Measurements from ENCODE around the gene HDLBP. TPM values are rescaled to one million over a fixed set of nuclear protein-coding genes. Genes with fewer than 3 reads are reported as not detected.

HDLBP gene
- total RNA-seq, 1 donor from 2014 or later: 270 TPM

GRCh38 chr2:241207641-241208040 is 107.8 kb downstream of the HDLBP start:
- H3K9me3 Mint-ChIP-seq: no peaks in the 10 kb centered on the region
- no peak for DNase-seq (ENCODE audit: low spot score)
- H3K27me3 Mint-ChIP-seq (ENCODE audit: insufficient read depth): peaks cover 2% of the 10 kb centered on the region
- no peaks in the 10 kb centered on the region for H3K36me3 Mint-ChIP-seq (ENCODE audit: low read depth)
- H3K4me3 Mint-ChIP-seq: no peak overlapping the region
- no peak overlapping the region for H3K27ac Mint-ChIP-seq
- intact Hi-C loops (cut with micrococcal nuclease): no loop called here
- H3K4me1 Mint-ChIP-seq (ENCODE audit: low read depth): no peaks in the 10 kb centered on the region

- no peak for DNase-seq (ENCODE audit: low spot score)
- Mint-ChIP-seq H3K36me3 (ENCODE audit: low read depth) (no peaks in the 10 kb centered on the region), H3K27me3 (ENCODE audit: insufficient read depth) (no peaks in the 10 kb centered on the region), H3K4me1 (ENCODE audit: low read depth) (no peaks in the 10 kb centered on the region), H3K4me3 (no peak overlapping the region), H3K9me3 (no peaks in the 10 kb centered on the region), H3K27ac (no peak overlapping the region)
- intact Hi-C loops (cut with micrococcal nuclease): no loop called here
These were observed 108.3 kb downstream of the HDLBP start for GRCh38 chr2:241207151-241207550.

GRCh38 chr2:241205086-241205485 is 110.4 kb downstream of the HDLBP start:
- Mint-ChIP-seq H3K9me3 (no peaks in the 10 kb centered on the region), H3K4me3 (no peak overlapping the region), H3K36me3 (ENCODE audit: low read depth) (no peaks in the 10 kb centered on the region), H3K4me1 (ENCODE audit: low read depth) (no peaks in the 10 kb centered on the region), H3K27me3 (ENCODE audit: insufficient read depth) (no peaks in the 10 kb centered on the region), H3K27ac (no peak overlapping the region)
- intact Hi-C loops (cut with micrococcal nuclease): no loop called here
- DNase-seq (ENCODE audit: low spot score): no peak

- no peaks in the 10 kb centered on the region for H3K36me3 Mint-ChIP-seq (ENCODE audit: low read depth)
- H3K4me3 Mint-ChIP-seq: no peak overlapping the region
- no peaks in the 10 kb centered on the region for H3K9me3 Mint-ChIP-seq
- H3K27ac Mint-ChIP-seq: no peak overlapping the region
- no peaks in the 10 kb centered on the region for H3K4me1 Mint-ChIP-seq (ENCODE audit: low read depth)
- intact Hi-C loops (cut with micrococcal nuclease): no loop called here
- no peak for DNase-seq (ENCODE audit: low spot score)
- no peaks in the 10 kb centered on the region for H3K27me3 Mint-ChIP-seq (ENCODE audit: insufficient read depth)
These were observed 111.0 kb downstream of the HDLBP start for GRCh38 chr2:241204490-241204889.

- H3K36me3 Mint-ChIP-seq (ENCODE audit: low read depth): no peaks in the 10 kb centered on the region
- H3K4me3 Mint-ChIP-seq: no peak overlapping the region
- no peak for DNase-seq (ENCODE audit: low spot score)
- no peaks in the 10 kb centered on the region for H3K4me1 Mint-ChIP-seq (ENCODE audit: low read depth)
- no peaks in the 10 kb centered on the region for H3K27me3 Mint-ChIP-seq (ENCODE audit: insufficient read depth)
- no peaks in the 10 kb centered on the region for H3K9me3 Mint-ChIP-seq
- no peak overlapping the region for H3K27ac Mint-ChIP-seq
- intact Hi-C loops (cut with micrococcal nuclease): no loop called here
These were observed 111.5 kb downstream of the HDLBP start for GRCh38 chr2:241204010-241204384.

GRCh38 chr2:241203218-241204009 is 112.1 kb downstream of the HDLBP start:
- no peaks in the 10 kb centered on the region for H3K9me3 Mint-ChIP-seq

GRCh38 chr2:241202681-241203080 is 112.8 kb downstream of the HDLBP start:
- DNase-seq (ENCODE audit: low spot score): no peak
- no peaks in the 10 kb centered on the region for H3K9me3 Mint-ChIP-seq
- no peaks in the 10 kb centered on the region for H3K4me1 Mint-ChIP-seq (ENCODE audit: low read depth)
- H3K27me3 Mint-ChIP-seq (ENCODE audit: insufficient read depth): no peaks in the 10 kb centered on the region
- no peak overlapping the region for H3K27ac Mint-ChIP-seq
- no peak overlapping the region for H3K4me3 Mint-ChIP-seq
- H3K36me3 Mint-ChIP-seq (ENCODE audit: low read depth): no peaks in the 10 kb centered on the region
- intact Hi-C loops (cut with micrococcal nuclease): no loop called here

More at GRCh38 chr2:241203218-241204009, 112.1 kb downstream of the HDLBP start:
- no peak overlapping the region for H3K27ac Mint-ChIP-seq
- no peaks in the 10 kb centered on the region for H3K27me3 Mint-ChIP-seq (ENCODE audit: insufficient read depth)
- DNase-seq (ENCODE audit: low spot score): no peak
- intact Hi-C loops (cut with micrococcal nuclease): no loop called here
- H3K4me3 Mint-ChIP-seq: no peak overlapping the region
- no peaks in the 10 kb centered on the region for H3K36me3 Mint-ChIP-seq (ENCODE audit: low read depth)
- H3K4me1 Mint-ChIP-seq (ENCODE audit: low read depth): no peaks in the 10 kb centered on the region

DNA sequence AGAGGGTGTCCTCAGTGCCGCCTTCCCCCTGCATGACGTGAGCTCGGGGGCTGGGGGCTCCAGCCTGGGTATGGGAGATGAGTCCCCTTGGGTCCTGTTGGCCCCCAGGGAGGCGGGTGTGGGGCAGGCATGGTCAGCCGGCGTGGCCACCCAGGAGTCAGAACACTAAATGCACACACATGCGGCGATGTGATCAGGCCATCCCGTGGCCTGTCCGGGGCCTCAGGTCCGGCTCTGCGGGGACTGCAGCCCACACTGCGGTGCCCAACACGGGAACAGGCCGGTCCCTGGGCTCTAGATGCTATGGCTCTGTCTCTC is 113.2 kb downstream of the HDLBP start:
- H3K4me1 Mint-ChIP-seq (ENCODE audit: low read depth): no peaks in the 10 kb centered on the region
- H3K9me3 Mint-ChIP-seq: no peaks in the 10 kb centered on the region
- no peaks in the 10 kb centered on the region for H3K27me3 Mint-ChIP-seq (ENCODE audit: insufficient read depth)
- no peak overlapping the region for H3K4me3 Mint-ChIP-seq
- no peak for DNase-seq (ENCODE audit: low spot score)
- no peak overlapping the region for H3K27ac Mint-ChIP-seq
- no peaks in the 10 kb centered on the region for H3K36me3 Mint-ChIP-seq (ENCODE audit: low read depth)
- intact Hi-C loops (cut with micrococcal nuclease): no loop called here

DNA sequence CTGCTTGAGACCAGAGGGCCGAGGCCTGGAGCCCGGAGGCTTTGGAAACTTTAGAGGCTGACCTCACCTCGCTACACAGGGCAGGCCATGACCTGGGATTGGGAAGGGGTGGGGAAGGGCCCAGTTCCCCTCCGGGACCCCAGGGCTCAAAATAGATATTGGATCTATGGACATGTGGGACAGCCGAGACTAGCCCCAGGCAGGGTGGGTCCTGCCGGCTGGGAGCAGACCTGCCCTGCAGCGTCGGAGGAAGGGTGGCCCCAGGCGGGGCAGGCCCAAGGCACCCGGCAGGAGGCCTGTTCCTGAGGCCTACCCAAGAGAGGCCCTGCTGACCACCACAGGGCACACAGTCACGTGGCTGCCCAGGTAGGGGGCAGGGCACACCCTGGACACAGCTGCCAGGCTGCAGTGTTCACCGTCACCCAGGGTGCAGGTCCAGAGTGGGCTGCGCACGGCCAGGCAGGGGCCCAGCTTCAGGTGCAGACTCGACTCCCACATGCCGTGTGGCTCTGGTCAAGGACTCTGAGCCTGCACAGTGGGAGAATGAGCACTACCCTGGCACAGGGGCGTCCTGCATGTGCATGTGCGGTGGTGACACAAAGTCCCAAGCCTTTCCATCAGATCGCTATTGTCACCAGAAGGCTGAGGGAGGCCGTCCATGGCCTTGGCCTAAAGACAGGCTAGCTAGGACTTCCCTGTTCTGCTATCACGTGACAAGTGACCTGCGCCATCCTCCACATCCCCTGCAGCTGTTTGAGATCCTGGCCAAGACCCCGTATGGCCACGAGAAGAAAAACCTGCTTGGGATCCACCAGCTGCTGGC is 113.8 kb downstream of the HDLBP start:
- intact Hi-C loops (cut with micrococcal nuclease): no loop called here
- no peak overlapping the region for H3K4me3 Mint-ChIP-seq
- H3K9me3 Mint-ChIP-seq: no peaks in the 10 kb centered on the region
- DNase-seq (ENCODE audit: low spot score): no peak
- no peaks in the 10 kb centered on the region for H3K36me3 Mint-ChIP-seq (ENCODE audit: low read depth)
- no peaks in the 10 kb centered on the region for H3K27me3 Mint-ChIP-seq (ENCODE audit: insufficient read depth)
- no peak overlapping the region for H3K27ac Mint-ChIP-seq
- no peaks in the 10 kb centered on the region for H3K4me1 Mint-ChIP-seq (ENCODE audit: low read depth)

DNA sequence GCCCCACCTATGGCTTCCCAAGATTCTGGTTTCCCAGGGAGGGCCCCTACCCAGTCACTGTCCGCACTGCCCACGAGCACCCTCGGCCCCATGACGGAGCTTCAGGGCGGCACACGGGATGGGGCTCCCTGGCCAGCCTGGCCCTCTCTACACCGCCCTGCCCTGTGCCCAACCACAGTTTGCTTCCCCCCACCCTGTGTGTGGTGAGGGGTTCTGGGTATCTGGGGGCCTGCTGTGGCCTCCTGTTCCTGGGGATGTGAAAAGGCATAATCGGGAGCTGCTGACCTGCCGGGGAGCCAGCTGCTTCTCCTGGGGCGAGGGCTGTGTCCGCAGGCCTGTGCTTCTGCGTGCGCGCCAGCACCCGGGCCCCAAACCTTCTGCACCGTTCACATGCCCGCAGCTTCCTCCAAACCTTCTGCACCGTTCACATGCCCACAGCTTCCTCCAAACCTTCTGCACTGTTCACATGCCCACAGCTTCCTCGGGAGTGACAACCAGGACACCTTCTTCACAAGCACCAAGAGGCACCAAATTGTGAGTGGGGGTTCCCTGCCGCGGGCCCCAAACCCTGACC is 114.6 kb downstream of the HDLBP start:
- Mint-ChIP-seq H3K9me3 (no peaks in the 10 kb centered on the region), H3K27me3 (ENCODE audit: insufficient read depth) (no peaks in the 10 kb centered on the region), H3K36me3 (ENCODE audit: low read depth) (no peaks in the 10 kb centered on the region), H3K4me3 (no peak overlapping the region), H3K27ac (no peak overlapping the region), H3K4me1 (ENCODE audit: low read depth) (no peaks in the 10 kb centered on the region)
- intact Hi-C loops (cut with micrococcal nuclease): no loop called here
- DNase-seq (ENCODE audit: low spot score): no peak

DNA sequence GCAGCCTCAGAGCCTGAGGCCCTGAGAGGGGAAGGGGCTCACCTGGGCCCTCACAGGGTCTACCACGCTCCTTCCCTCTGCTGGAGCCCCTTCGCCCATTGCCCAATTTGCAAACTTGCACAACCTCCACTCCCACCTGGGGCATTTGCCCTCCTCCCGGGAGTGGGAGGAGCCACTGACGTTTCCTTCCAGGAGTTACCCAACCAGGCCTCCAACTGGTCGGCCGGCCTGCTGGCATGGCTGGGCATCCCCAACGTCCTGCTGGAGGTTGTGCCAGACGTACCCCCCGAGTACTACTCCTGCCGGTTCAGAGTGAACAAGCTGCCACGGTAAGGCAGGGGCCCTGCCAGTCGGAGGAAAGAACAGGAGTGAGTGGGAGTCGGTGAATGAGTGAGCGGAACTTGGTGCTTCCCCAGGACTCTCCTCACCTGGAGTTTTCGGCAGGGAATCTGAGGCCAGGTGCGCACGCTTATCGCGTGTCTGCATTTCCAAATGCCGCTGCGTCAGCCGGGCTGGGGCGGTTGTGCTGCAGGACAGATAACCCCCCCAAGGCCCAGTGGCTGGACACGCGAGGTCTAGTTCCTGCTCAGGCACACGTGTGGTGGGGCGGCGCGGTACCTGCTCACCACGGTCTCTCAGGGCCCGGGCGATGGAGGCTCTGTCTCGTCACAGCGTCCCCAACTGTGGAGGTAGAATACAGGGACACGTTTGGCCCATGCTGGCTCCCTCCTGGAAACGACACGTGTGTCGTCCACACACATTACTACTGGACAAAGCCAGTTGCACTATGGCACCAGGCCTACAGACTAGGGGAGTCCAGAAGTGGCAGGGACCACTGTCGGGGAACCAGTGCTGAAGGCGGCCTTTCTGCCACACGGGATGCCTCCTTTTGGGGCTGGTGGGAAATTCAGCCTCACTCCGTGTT is 115.3 kb downstream of the HDLBP start:
- Mint-ChIP-seq H3K4me1 (ENCODE audit: low read depth) (no peaks in the 10 kb centered on the region), H3K9me3 (no peaks in the 10 kb centered on the region), H3K27ac (no peak overlapping the region)

GRCh38 chr2:241199286-241199685 is 116.2 kb downstream of the HDLBP start:
- Mint-ChIP-seq H3K4me1 (ENCODE audit: low read depth) (no peaks in the 10 kb centered on the region), H3K9me3 (no peaks in the 10 kb centered on the region), H3K27me3 (ENCODE audit: insufficient read depth) (no peaks in the 10 kb centered on the region), H3K36me3 (ENCODE audit: low read depth) (no peaks in the 10 kb centered on the region), H3K4me3 (no peak overlapping the region), H3K27ac (no peak overlapping the region)
- intact Hi-C loops (cut with micrococcal nuclease): no loop called here
- no peak for DNase-seq (ENCODE audit: low spot score)

More for the DNA sequence above, 115.3 kb downstream of the HDLBP start:
- intact Hi-C loops (cut with micrococcal nuclease): no loop called here
- Mint-ChIP-seq H3K4me3 (no peak overlapping the region), H3K36me3 (ENCODE audit: low read depth) (no peaks in the 10 kb centered on the region), H3K27me3 (ENCODE audit: insufficient read depth) (no peaks in the 10 kb centered on the region)
- DNase-seq (ENCODE audit: low spot score): no peak

Measured in activated T-helper 1 cell treated with anti-CD3 and anti-CD28 coated beads, Interleukin-12 subunit alpha, Interleukin-12 subunit beta, Interleukin-2, Interleukin-4 antibody, amounts not matched to agents 30 ng/mL and 10 ng/mL and 1 ng/mL, durations not matched to agents 14 hours and 24 hours and 36 hours (primary cell).